ES-I3 (cell line): ENCODE results near the gene NLK.
"Not testable (repeated sequence)": the region's sequence is repeated elsewhere in the genome, so short reads cannot be mapped to it uniquely, and the experiment has no call there.

Source experiments
- H3K36me3 ChIP-seq: 2 replicates; pipeline ENCODE4 v1.6.1; 2013; ENCODE audit warnings: mild to moderate bottlenecking, low read length, control low read depth, moderate library complexity; ENCODE audit not compliant: insufficient read depth
- H3K4me1 ChIP-seq: 2 replicates; pipeline ENCODE4 v1.6.1; 2013; ENCODE audit warnings: mild to moderate bottlenecking, control low read depth, low read length; ENCODE audit not compliant: insufficient read depth
- H3K9ac ChIP-seq: 2 replicates; pipeline ENCODE4 v1.6.1; 2013; ENCODE audit warnings: low read depth, mild to moderate bottlenecking, low read length, moderate library complexity
- H3K9me3 ChIP-seq: 2 replicates; pipeline ENCODE4 v1.6.1; 2013; ENCODE audit warnings: mild to moderate bottlenecking, low read length, moderate library complexity; ENCODE audit not compliant: control insufficient read depth, insufficient read depth

The NLK gene

DNA sequence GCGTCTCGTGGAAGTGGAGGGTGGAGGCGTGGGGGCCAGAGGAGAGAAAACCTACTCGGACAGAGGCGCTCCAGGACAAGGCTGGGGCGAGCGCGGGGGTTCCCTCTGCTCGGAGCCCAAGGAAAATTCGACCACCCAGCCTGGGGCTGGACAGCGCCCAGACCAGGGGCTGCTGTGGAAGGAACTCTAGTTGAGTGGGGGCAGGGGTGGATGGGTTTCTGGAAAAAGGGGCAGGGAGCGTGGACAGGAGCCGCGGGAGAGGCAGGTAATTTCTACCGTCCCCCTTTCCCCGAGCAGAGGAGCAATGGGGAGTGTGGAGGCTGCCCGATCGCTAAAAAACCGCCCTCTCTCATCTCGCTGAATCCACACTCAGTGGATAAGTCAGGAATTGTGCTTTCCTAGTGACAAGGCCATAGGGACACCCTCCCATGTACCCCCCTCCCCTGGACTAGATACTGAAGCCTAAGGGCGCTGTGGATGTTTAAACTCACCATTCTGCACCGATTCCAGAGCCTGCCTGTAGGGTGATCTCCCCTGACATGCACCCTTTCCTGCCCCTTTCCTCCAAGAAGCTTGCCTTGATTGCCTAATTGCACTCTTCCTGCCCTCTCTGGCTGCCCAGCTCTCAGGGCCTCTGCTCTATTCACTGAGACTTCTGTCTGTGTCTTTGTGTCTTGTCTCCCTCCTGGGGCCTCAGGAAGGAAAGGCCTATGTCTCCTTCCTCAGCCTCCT, 185.8 kb downstream of the NLK start:
- H3K36me3 ChIP-seq, result no peaks in the 10 kb centered on the region
- peak overlapping the region; percentile 89 for H3K9ac ChIP-seq
- peaks cover 12% of the 10 kb centered on the region for H3K4me1 ChIP-seq
- H3K9me3 ChIP-seq, result no peaks in the 10 kb centered on the region

- Histone ChIP-seq H3K9me3 (no peaks in the 10 kb centered on the region), H3K36me3 (no peaks in the 10 kb centered on the region), H3K4me1 (peaks cover 12% of the 10 kb centered on the region), H3K9ac (no peak overlapping the region)
These were observed 186.7 kb downstream of the NLK start for GRCh38 chr17:28228986-28229729.

GRCh38 chr17:28230011-28230410, 187.5 kb downstream of the NLK start:
- no peak overlapping the region for H3K9ac ChIP-seq
- no peaks in the 10 kb centered on the region for H3K36me3 ChIP-seq
- no peaks in the 10 kb centered on the region for H3K9me3 ChIP-seq
- H3K4me1 ChIP-seq, result peaks cover 17% of the 10 kb centered on the region

DNA sequence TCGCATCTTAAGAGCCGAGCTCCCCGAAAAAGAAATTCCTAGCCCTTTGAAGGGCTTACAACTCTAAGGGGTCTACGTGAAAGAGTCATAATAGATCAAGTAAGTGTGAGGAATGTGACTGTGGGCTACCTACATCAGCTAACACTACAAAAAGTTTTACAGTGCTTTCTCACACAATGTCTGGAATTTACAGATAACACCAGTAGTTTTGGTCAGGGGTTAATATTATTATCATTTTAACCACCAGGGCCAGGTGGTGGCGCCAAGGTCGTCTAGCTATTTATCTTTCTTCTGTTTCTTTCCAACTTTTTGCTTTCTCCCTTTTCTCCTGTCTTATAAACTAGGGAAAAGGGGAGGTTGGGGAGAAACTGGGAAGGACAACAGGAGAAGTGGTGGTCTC, 188.1 kb downstream of the NLK start:
- peaks cover 17% of the 10 kb centered on the region for H3K4me1 ChIP-seq
- H3K9me3 ChIP-seq, H3K9ac ChIP-seq, H3K36me3 ChIP-seq: not testable (repeated sequence)

DNA sequence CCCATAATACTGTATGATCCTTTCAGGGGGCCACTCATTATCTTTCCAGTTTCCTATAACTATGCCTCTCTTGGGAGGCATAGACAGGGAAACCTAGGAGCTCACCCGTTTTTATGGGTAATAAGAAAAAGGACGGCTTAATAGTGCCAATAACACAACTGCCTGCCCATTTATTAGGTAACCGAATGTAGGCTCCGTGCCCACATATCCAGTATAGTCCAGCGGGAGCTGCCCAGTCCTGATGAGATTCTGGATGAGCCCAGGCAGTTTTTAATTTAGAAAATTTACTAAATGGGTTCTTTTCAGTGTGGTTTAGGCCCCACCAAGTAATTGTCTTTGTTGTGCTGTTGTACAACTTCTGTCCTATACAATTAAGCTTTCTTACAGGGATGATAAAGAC, 189.1 kb downstream of the NLK start:
- peaks cover 17% of the 10 kb centered on the region for H3K4me1 ChIP-seq
- not testable (repeated sequence) for H3K9ac ChIP-seq, H3K36me3 ChIP-seq, H3K9me3 ChIP-seq

DNA sequence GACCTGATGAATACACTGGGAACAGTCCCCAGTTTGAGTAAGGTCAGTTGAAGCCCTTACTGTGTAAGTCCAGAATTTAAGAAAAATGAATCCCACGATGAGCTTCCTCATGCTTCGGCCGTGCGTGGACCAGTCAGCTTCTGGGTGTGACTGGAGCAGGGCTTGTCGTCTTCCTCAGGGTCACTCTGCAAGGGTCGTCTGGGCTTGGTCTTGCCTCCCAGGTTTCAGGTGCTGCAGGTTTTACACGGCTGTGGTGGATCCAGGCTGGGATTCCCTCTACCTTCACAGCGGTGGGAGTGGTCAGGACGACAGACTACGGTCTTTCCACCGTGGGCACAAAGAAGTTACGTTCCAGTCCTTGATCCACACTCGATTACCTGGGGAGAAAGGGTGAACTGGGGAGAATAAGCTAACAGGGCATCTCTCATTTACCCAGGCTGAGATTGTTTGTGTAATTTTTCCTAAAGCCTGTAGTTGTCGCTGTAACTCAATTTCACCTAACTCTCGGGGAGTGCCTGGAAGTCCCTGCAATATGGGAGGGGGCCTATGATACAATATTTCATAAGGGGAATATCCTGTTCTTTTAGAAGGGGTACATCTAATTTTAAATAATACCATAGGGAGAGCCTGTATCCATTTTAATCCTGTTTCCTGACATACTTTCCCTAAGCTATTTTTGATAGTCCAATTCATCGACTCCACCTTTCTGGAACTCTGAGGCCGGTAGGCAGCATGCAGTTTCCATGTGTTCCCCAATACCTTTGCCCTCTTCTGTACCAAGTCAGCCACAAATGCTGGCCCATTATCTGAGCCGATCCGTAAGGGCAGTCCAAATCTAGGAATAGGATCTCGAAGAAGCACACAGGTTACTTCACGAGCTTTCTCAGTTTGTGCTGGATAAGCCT, 190.7 kb downstream of the NLK start:
- H3K9ac ChIP-seq, H3K9me3 ChIP-seq, H3K36me3 ChIP-seq: not testable (repeated sequence)
- H3K4me1 ChIP-seq, result peaks cover 17% of the 10 kb centered on the region

DNA sequence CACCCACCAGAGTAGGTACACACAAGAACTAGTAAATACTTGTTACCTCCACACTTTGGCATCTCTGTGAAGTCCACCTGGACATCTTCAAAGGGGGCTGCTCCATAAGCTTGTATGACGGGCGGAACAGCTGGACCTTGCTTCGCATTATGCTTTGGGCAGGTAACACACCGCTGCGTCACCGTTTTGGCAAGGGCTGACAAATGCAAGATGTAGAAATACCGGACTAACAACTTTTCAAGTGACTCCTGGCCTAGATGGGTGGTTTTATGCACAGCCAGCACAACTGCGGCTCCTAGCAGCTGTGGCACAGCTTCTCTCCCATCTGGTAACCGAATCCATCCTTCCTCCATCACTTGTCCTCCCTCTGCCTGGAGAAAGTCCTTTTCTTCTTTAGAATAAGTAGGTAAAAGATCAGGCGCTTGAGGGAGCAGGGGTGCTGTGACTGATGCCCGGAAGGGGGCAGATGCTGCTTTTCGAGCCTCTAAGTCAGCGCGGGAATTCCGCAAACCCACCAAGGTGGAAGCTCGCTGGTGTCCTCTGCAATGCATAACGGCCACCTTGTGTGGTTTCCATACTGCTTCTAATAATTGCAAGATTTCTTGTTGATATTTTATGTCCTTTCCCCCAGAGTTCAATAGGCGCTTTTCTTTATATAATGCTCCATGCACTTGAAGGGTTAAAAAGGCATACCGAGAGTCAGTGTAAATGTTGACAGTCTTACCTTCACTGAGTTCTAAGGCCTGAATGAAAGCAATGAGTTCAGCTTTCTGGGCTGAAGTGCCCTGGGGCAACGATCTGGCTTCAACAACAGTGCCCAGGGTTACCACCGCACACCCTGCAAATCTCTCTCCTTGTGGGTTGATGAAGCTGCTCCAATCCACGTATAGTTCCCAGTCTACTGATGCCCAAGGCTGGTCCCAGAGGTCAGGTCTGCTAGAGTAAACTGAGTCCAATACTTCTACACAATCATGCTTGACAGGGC, 191.7 kb downstream of the NLK start:
- peaks cover 11% of the 10 kb centered on the region for H3K4me1 ChIP-seq
- H3K9ac ChIP-seq, H3K36me3 ChIP-seq, H3K9me3 ChIP-seq: not testable (repeated sequence)

DNA sequence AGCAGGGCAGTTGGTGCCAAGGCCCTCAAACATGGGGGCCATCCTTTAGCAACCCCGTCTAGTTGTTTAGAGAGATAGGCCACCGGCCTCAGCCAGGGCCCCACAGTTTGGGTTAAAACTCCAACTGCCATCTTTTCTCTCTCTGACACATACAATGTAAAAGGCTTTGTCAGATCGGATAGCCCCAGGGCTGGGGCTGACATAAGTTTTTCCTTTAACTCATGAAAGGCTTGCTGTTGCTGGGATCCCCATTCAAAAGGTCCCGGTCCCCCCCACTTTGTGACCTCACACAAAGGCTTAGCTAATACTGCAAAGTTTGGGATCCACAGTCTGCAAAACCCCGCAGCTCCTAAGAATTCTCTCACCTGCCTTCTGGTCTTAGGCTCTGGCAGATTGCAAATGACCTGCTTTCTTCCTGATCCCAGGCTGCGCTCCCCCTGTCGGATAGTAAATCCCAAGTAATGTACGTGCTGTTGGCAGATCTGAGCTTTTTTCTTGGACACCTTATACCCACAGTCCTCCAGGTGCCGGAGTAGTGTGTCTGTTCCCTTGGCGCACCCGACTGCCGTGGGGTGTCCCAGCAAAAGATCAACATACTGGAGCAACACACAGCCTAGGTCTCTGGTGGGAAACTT, 192.7 kb downstream of the NLK start:
- H3K9me3 ChIP-seq, H3K9ac ChIP-seq, H3K4me1 ChIP-seq, H3K36me3 ChIP-seq: not testable (repeated sequence)

DNA sequence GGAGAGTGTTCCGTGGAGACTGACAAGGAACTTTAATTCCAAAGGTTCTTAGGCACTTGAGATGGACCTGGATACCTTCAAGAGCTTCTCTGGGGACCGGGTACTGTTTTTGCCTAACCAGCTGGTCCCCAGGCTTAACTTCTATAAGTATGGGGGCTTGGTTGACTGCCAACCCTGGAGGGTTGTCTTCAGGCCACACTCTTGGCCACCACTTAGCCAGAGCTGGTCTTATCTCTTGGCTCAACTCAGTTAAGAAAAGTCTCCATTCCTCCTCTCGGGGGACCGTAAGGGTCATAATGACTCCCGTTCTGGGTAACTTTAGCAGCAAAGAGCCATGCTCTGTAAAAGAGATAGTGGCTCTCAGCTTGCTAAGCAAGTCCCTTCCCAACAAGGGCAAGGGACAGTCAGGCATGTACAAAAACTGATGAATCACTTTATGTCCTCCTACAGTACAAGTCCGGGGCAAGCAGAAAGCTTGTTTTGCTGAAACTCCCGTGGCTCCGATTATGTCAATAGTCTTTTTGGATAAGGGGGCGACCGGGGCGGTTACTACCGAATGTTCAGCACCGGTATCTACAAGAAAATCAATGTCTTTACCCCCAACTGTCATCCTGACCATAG, 193.7 kb downstream of the NLK start:
- H3K36me3 ChIP-seq, H3K9me3 ChIP-seq, H3K4me1 ChIP-seq, H3K9ac ChIP-seq: not testable (repeated sequence)

DNA sequence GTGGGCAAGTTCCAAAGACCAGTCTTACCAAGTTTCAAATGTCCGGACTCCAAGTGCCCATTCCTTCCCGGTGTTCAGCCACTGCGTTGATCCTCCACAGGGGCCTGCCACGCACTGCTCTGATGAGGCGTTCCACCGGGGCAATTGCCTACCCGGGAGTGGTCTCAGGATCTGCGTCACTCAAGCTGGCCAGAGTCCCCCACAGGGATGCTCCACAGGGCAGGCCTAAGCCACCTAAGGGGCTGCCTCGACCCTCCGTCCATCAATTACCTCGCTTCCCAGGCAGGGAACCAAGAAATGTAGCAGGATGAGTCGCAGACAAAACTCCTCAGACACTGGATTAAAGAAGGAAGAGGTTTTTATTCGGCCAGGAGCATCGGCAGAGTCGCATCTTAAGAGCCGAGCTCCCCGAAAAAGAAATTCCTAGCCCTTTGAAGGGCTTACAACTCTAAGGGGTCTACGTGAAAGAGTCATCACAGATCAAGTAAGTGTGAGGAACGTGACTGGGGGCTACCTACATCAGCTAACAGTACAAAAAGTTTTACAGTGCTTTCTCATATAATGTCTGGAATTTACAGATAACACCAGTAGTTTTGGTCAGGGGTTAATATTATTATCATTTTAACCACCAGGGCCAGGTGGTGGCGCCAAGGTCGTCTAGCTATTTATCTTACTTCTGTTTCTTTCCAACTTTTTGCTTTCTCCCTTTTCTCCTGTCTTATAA, 196.2 kb downstream of the NLK start:
- H3K9me3 ChIP-seq, H3K4me1 ChIP-seq: not testable (repeated sequence)

DNA sequence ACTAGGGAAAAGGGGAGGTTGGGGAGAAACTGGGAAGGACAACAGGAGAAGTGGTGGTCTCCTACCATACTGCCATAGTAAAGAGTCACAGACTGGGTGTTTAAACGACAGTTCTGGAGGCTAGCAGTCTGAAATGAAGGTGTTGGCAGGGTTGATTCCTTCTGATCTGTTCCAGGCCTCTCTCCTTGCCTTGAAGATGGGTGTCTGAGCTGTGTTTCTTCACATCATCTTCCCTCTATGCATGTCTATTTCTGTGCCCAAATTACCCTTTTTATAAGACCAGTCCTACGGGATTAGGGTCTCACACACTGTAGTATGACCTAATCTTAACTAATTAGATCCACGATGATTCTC, 196.8 kb downstream of the NLK start:
- no peaks in the 10 kb centered on the region for H3K36me3 ChIP-seq
- no peak overlapping the region for H3K9ac ChIP-seq
- H3K9me3 ChIP-seq, result no peaks in the 10 kb centered on the region
- H3K4me1 ChIP-seq, result peaks cover 5% of the 10 kb centered on the region; the same call in 1 of the 2 replicates

More for the DNA sequence above, 196.2 kb downstream of the NLK start:
- not testable (repeated sequence) for H3K36me3 ChIP-seq, H3K9ac ChIP-seq

DNA sequence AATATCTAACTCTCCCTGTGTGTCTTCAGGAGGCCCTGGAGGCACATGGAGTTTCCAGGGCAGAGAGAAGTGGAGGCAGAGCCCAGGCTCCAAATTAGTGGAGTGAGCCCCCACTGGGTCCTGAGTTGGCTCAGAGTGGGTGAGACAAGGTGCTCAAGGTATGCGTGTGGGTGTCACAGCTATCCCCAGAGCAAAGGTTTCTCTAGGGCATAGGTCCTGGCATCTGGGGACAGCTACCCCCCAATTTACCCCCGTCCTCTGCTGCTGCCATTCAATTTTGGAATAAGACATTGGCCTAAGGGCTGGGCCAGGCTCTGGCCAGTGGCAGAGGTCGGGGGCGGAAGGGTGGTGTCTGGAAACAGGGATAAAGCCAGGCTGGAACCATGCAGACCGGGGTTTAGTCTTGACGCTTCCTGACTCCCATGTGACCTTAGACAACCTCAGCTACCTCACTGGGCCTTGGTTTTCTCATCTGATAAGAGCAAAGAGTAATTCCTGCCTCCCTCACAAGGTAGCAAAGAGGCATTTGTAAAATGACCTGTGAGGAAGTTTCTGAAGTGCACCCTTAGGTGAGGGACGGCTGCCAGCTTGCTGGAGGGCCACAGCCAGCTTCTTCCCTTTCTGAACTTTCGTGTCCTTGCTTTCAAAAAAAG, 198.3 kb downstream of the NLK start:
- no peak overlapping the region for H3K9ac ChIP-seq
- no peaks in the 10 kb centered on the region for H3K4me1 ChIP-seq
- no peaks in the 10 kb centered on the region for H3K9me3 ChIP-seq
- no peaks in the 10 kb centered on the region for H3K36me3 ChIP-seq
